Measurements from ENCODE around the gene EXOC4.

EXOC4 gene

GRCh38 chr7:133591704-133592340, 338.9 kb downstream of the EXOC4 start:
- no peak overlapping the region for H3K9ac ChIP-seq (ENCODE audit: low read length)
- no peaks in the 10 kb centered on the region for H3K79me1 ChIP-seq (ENCODE audit: low read length)
- H3K27me3 ChIP-seq (ENCODE audit: insufficient read depth, low read length, poor library complexity) = no peaks in the 10 kb centered on the region
- no peak overlapping the region for H3K4ac ChIP-seq (ENCODE audit: low read depth, low read length)
- no peak overlapping the region for H2BK120ac ChIP-seq (ENCODE audit: low read depth, low read length)
- H4K5ac ChIP-seq (ENCODE audit: low read length) = no peak overlapping the region
- H2AK5ac ChIP-seq (ENCODE audit: low read length) = no peak overlapping the region
- no peak overlapping the region for H3K18ac ChIP-seq (ENCODE audit: low read length)
- no peaks in the 10 kb centered on the region for H3K36me3 ChIP-seq (ENCODE audit: control insufficient read depth, insufficient read depth, low read length)
- no peaks in the 10 kb centered on the region for H3K79me2 ChIP-seq (ENCODE audit: control insufficient read depth, insufficient read depth, low read length)
- no peak overlapping the region for H3K56ac ChIP-seq (ENCODE audit: low read length)
- H3K27ac ChIP-seq (ENCODE audit: low read depth, low read length) = no peak overlapping the region
- H2BK15ac ChIP-seq (replicated peaks; ENCODE audit: low read depth) = no peak overlapping the region
- no peaks in the 10 kb centered on the region for H3K4me1 ChIP-seq (ENCODE audit: control insufficient read depth, low read depth, low read length)
- no peak overlapping the region for H3K4me2 ChIP-seq (ENCODE audit: low read length)
- no peak overlapping the region for H3K23ac ChIP-seq (ENCODE audit: low read length)
- DNase-seq = no peak
- H3K4me3 ChIP-seq (ENCODE audit: low read length) = no peak overlapping the region
- H4K8ac ChIP-seq (ENCODE audit: low read depth, low read length) = no peak overlapping the region
- no CpG with 5 or more reads among the region's 4 CpGs for WGBS (ENCODE audit: extremely low coverage, insufficient coverage, low lambda C conversion rate)
- no peak overlapping the region for H2BK5ac ChIP-seq (ENCODE audit: low read length)

DNA sequence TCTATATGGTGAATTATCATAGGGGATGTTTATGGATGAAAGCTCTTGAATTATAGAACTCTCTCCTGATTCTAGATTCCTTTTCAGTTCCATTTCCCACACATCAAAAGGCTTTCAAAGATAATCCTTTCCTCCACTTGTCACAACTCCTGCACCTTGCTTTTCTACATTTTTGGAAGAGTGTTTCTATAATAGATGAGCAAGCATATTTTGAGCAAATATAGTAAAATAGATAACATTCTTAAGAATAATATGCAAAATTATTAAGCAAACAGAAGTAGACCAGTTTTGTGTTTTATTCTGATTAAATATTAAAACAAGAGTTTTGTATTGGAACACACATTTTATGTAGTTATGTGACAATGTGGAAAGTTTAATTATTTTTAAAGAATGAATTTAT, 340.7 kb downstream of the EXOC4 start:
- Histone ChIP-seq H3K23ac (ENCODE audit: low read length) (no peak overlapping the region), H3K56ac (ENCODE audit: low read length) (no peak overlapping the region), H2BK120ac (ENCODE audit: low read depth, low read length) (no peak overlapping the region), H3K4ac (ENCODE audit: low read depth, low read length) (no peak overlapping the region), H3K4me2 (ENCODE audit: low read length) (no peak overlapping the region), H3K27me3 (ENCODE audit: insufficient read depth, low read length, poor library complexity) (no peaks in the 10 kb centered on the region), H4K5ac (ENCODE audit: low read length) (no peak overlapping the region), H3K36me3 (ENCODE audit: control insufficient read depth, insufficient read depth, low read length) (no peaks in the 10 kb centered on the region), H3K4me1 (ENCODE audit: control insufficient read depth, low read depth, low read length) (no peaks in the 10 kb centered on the region), H3K9ac (ENCODE audit: low read length) (no peak overlapping the region), H4K8ac (ENCODE audit: low read depth, low read length) (no peak overlapping the region), H2BK5ac (ENCODE audit: low read length) (no peak overlapping the region), H2AK5ac (ENCODE audit: low read length) (no peak overlapping the region), H3K27ac (ENCODE audit: low read depth, low read length) (no peak overlapping the region), H3K79me2 (ENCODE audit: control insufficient read depth, insufficient read depth, low read length) (no peaks in the 10 kb centered on the region), H3K4me3 (ENCODE audit: low read length) (no peak overlapping the region), H3K79me1 (ENCODE audit: low read length) (no peaks in the 10 kb centered on the region), H2BK15ac (replicated peaks; ENCODE audit: low read depth) (no peak overlapping the region), H3K18ac (ENCODE audit: low read length) (no peak overlapping the region)
- no peak for DNase-seq

DNA sequence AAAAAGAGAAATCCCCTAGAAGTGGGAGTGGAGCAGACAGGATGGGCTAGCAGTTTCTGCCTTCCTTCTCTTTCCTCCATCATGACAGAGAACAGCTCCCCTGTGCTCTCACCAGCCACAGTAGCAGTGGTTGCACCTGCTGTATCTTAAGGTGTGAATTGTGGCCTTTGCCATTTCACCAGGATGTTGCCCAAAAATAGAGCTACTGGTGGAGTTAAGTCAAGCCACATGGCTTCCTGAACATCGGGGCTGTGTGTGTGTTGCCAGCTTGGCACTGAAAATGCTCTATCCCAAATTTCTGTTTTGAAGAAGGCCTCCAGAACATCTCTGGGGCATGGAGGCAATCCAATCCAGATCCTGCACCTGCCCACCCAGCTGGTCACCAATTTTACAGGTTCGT, 348.7 kb downstream of the EXOC4 start:
- H2BK120ac ChIP-seq (ENCODE audit: low read depth, low read length) = no peak overlapping the region
- H2AK5ac ChIP-seq (ENCODE audit: low read length) = no peak overlapping the region
- H3K79me2 ChIP-seq (ENCODE audit: control insufficient read depth, insufficient read depth, low read length) = no peaks in the 10 kb centered on the region
- H4K5ac ChIP-seq (ENCODE audit: low read length) = no peak overlapping the region
- no peak overlapping the region for H3K18ac ChIP-seq (ENCODE audit: low read length)
- H3K4ac ChIP-seq (ENCODE audit: low read depth, low read length) = no peak overlapping the region
- no peak overlapping the region for H3K9ac ChIP-seq (ENCODE audit: low read length)
- no peaks in the 10 kb centered on the region for H3K36me3 ChIP-seq (ENCODE audit: control insufficient read depth, insufficient read depth, low read length)
- no peaks in the 10 kb centered on the region for H3K4me1 ChIP-seq (ENCODE audit: control insufficient read depth, low read depth, low read length)
- H3K23ac ChIP-seq (ENCODE audit: low read length) = no peak overlapping the region
- no peaks in the 10 kb centered on the region for H3K79me1 ChIP-seq (ENCODE audit: low read length)
- no peak overlapping the region for H2BK5ac ChIP-seq (ENCODE audit: low read length)
- H2BK15ac ChIP-seq (replicated peaks; ENCODE audit: low read depth) = no peak overlapping the region
- no peak overlapping the region for H3K4me2 ChIP-seq (ENCODE audit: low read length)
- H4K8ac ChIP-seq (ENCODE audit: low read depth, low read length) = no peak overlapping the region
- H3K27ac ChIP-seq (ENCODE audit: low read depth, low read length) = no peak overlapping the region
- WGBS (ENCODE audit: extremely low coverage, insufficient coverage, low lambda C conversion rate) = no CpG with 5 or more reads among the region's 2 CpGs
- no peak for DNase-seq
- no peak overlapping the region for H3K4me3 ChIP-seq (ENCODE audit: low read length)
- H3K56ac ChIP-seq (ENCODE audit: low read length) = no peak overlapping the region
- H3K27me3 ChIP-seq (ENCODE audit: insufficient read depth, low read length, poor library complexity) = no peaks in the 10 kb centered on the region

- H3K4me1 ChIP-seq (ENCODE audit: control insufficient read depth, low read depth, low read length) = no peaks in the 10 kb centered on the region
- H3K27me3 ChIP-seq (ENCODE audit: insufficient read depth, low read length, poor library complexity) = no peaks in the 10 kb centered on the region
- no peak overlapping the region for H3K56ac ChIP-seq (ENCODE audit: low read length)
- H2BK5ac ChIP-seq (ENCODE audit: low read length) = no peak overlapping the region
- H4K8ac ChIP-seq (ENCODE audit: low read depth, low read length) = no peak overlapping the region
- H3K23ac ChIP-seq (ENCODE audit: low read length) = no peak overlapping the region
- no peak overlapping the region for H2AK5ac ChIP-seq (ENCODE audit: low read length)
- H3K4ac ChIP-seq (ENCODE audit: low read depth, low read length) = no peak overlapping the region
- H3K79me2 ChIP-seq (ENCODE audit: control insufficient read depth, insufficient read depth, low read length) = no peaks in the 10 kb centered on the region
- no peaks in the 10 kb centered on the region for H3K36me3 ChIP-seq (ENCODE audit: control insufficient read depth, insufficient read depth, low read length)
- no peaks in the 10 kb centered on the region for H3K79me1 ChIP-seq (ENCODE audit: low read length)
- DNase-seq = no peak
- no peak overlapping the region for H3K4me2 ChIP-seq (ENCODE audit: low read length)
- no peak overlapping the region for H4K5ac ChIP-seq (ENCODE audit: low read length)
- no peak overlapping the region for H3K27ac ChIP-seq (ENCODE audit: low read depth, low read length)
- H3K18ac ChIP-seq (ENCODE audit: low read length) = no peak overlapping the region
- no peak overlapping the region for H2BK15ac ChIP-seq (replicated peaks; ENCODE audit: low read depth)
- no peak overlapping the region for H3K4me3 ChIP-seq (ENCODE audit: low read length)
- no peak overlapping the region for H3K9ac ChIP-seq (ENCODE audit: low read length)
- WGBS (ENCODE audit: extremely low coverage, insufficient coverage, low lambda C conversion rate) = no CpG with 5 or more reads among the region's 4 CpGs
- no peak overlapping the region for H2BK120ac ChIP-seq (ENCODE audit: low read depth, low read length)
Observed at GRCh38 chr7:133602291-133602690, 349.4 kb downstream of the EXOC4 start.

DNA sequence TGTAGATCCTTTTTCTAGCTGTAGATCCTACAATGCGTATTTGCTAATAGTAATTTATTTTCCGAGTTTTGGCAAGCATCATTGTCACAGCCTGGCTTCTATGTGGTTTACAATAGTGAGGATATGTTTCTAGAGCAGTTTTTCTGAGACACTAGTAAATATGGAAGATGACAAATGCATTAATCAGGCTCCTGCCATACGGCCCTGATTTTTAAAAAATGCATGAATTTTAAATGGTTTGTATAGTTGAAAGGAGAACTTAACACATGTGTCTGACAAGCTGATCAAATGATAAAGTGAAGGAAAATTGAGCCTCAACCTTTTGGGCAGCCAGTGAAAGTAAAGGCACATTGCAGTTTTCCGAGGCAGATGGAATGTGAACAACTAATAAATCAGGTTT, 354.1 kb downstream of the EXOC4 start:
- H3K4me1 ChIP-seq (ENCODE audit: control insufficient read depth, low read depth, low read length) = no peaks in the 10 kb centered on the region
- no peak overlapping the region for H3K27ac ChIP-seq (ENCODE audit: low read depth, low read length)
- no peak overlapping the region for H3K18ac ChIP-seq (ENCODE audit: low read length)
- no CpG with 5 or more reads among the region's 4 CpGs for whole genome bisulfite sequencing (ENCODE audit: extremely low coverage, insufficient coverage, low lambda C conversion rate)
- H4K5ac ChIP-seq (ENCODE audit: low read length) = no peak overlapping the region
- DNase-seq = no peak
- H2BK15ac ChIP-seq (replicated peaks; ENCODE audit: low read depth) = no peak overlapping the region
- no peak overlapping the region for H3K4me2 ChIP-seq (ENCODE audit: low read length)
- no peak overlapping the region for H2AK5ac ChIP-seq (ENCODE audit: low read length)
- no peak overlapping the region for H3K4me3 ChIP-seq (ENCODE audit: low read length)
- no peak overlapping the region for H3K9ac ChIP-seq (ENCODE audit: low read length)
- H2BK5ac ChIP-seq (ENCODE audit: low read length) = no peak overlapping the region
- no peaks in the 10 kb centered on the region for H3K79me2 ChIP-seq (ENCODE audit: control insufficient read depth, insufficient read depth, low read length)
- no peak overlapping the region for H3K23ac ChIP-seq (ENCODE audit: low read length)
- no peak overlapping the region for H3K4ac ChIP-seq (ENCODE audit: low read depth, low read length)
- H2BK120ac ChIP-seq (ENCODE audit: low read depth, low read length) = no peak overlapping the region
- H3K27me3 ChIP-seq (ENCODE audit: insufficient read depth, low read length, poor library complexity) = no peaks in the 10 kb centered on the region
- H3K36me3 ChIP-seq (ENCODE audit: control insufficient read depth, insufficient read depth, low read length) = no peaks in the 10 kb centered on the region
- H4K8ac ChIP-seq (ENCODE audit: low read depth, low read length) = no peak overlapping the region
- H3K56ac ChIP-seq (ENCODE audit: low read length) = no peak overlapping the region
- no peaks in the 10 kb centered on the region for H3K79me1 ChIP-seq (ENCODE audit: low read length)

- Histone ChIP-seq H3K79me2 (ENCODE audit: control insufficient read depth, insufficient read depth, low read length) (no peaks in the 10 kb centered on the region), H3K36me3 (ENCODE audit: control insufficient read depth, insufficient read depth, low read length) (no peaks in the 10 kb centered on the region), H3K4me1 (ENCODE audit: control insufficient read depth, low read depth, low read length) (no peaks in the 10 kb centered on the region), H3K18ac (ENCODE audit: low read length) (no peak overlapping the region), H3K56ac (ENCODE audit: low read length) (no peak overlapping the region), H3K4me2 (ENCODE audit: low read length) (no peak overlapping the region), H3K4me3 (ENCODE audit: low read length) (no peak overlapping the region), H3K9ac (ENCODE audit: low read length) (no peak overlapping the region), H3K27ac (ENCODE audit: low read depth, low read length) (no peak overlapping the region), H4K8ac (ENCODE audit: low read depth, low read length) (no peak overlapping the region), H4K5ac (ENCODE audit: low read length) (no peak overlapping the region), H3K23ac (ENCODE audit: low read length) (no peak overlapping the region), H2BK15ac (replicated peaks; ENCODE audit: low read depth) (no peak overlapping the region), H2AK5ac (ENCODE audit: low read length) (no peak overlapping the region), H3K27me3 (ENCODE audit: insufficient read depth, low read length, poor library complexity) (no peaks in the 10 kb centered on the region), H2BK120ac (ENCODE audit: low read depth, low read length) (no peak overlapping the region), H3K4ac (ENCODE audit: low read depth, low read length) (no peak overlapping the region), H3K79me1 (ENCODE audit: low read length) (no peaks in the 10 kb centered on the region), H2BK5ac (ENCODE audit: low read length) (no peak overlapping the region)
- WGBS (ENCODE audit: extremely low coverage, insufficient coverage, low lambda C conversion rate) = no CpG with 5 or more reads among the region's 1 CpG
- no peak for DNase-seq
Observed at GRCh38 chr7:133609806-133610205, 356.9 kb downstream of the EXOC4 start.
